ENCODE measurements around the gene RASD2. TPM values are rescaled to one million over a fixed set of nuclear protein-coding genes. Genes with fewer than 3 reads are reported as not detected.

The RASD2 gene
- total and polyA plus RNA-seq, 2 donors (not counting 1 experiment from before 2014, with no cell fraction given): 0.07 TPM; not detected in 1

- ChIA-PET POLR2A (no interaction called here), CTCF (no interaction called here)
- Histone ChIP-seq H3K9ac (ENCODE audit: low read length) (no peak overlapping the region), H4K20me1 (ENCODE audit: control insufficient read depth, insufficient read depth, low read length, poor library complexity, severe bottlenecking) (no peaks in the 10 kb centered on the region), H3K9me3 (ENCODE audit: control extremely low read depth in 1 of 3, control insufficient read depth in 2 of 3, insufficient read depth in 1 of 3, low read length in 2 of 3) (peaks cover 0 to under 1% (median 0%) of the 10 kb centered on the region in 3 donors), H3K27me3 (replicated peaks in 1 of 4; ENCODE audit: control extremely low read depth in 1 of 4, control insufficient read depth in 3 of 4, insufficient read depth in 4 of 4, low read length in 3 of 4) (peaks cover 0 to 24% (median 7%) of the 10 kb centered on the region in 4 experiments), H3K36me3 (replicated peaks in 1 of 2; ENCODE audit: control extremely low read depth in 1 of 2, control insufficient read depth in 1 of 2, extremely low read depth in 1 of 2, insufficient read depth in 2 of 2, low read length in 1 of 2) (no peaks in the 10 kb centered on the region), H2AFZ (ENCODE audit: insufficient read depth, low read depth, low read length, poor library complexity, severe bottlenecking) (no peak overlapping the region), H3K4me2 (replicated peaks; ENCODE audit: low read depth, low read length, poor library complexity, severe bottlenecking) (no peak overlapping the region), H3K4me1 (ENCODE audit: control insufficient read depth in 2 of 2, insufficient read depth in 2 of 2, low read length in 2 of 2) (peaks cover 10 to 19% of the 10 kb centered on the region in 2 donors), H3K4me3 (ENCODE audit: control extremely low read depth in 1 of 5, extremely low read depth in 1 of 5, insufficient read depth in 1 of 5, low read depth in 2 of 5, low read length in 4 of 5) (no peak overlapping the region), H3K79me2 (ENCODE audit: control insufficient read depth, insufficient read depth, low read length) (no peaks in the 10 kb centered on the region), H3K27ac (ENCODE audit: low read length in 2 of 2) (no peak overlapping the region)
- TF ChIP-seq EZH2 (IDR thresholded peaks at IDR 0.05; ENCODE audit: borderline replicate concordance, insufficient read depth, low read depth, low read length, poor library complexity, severe bottlenecking) (no peak), CTCF (IDR thresholded peaks at IDR 0.05) (no peak)
- Mint-ChIP-seq H3K4me1 (peaks cover 15% of the 10 kb centered on the region), H3K9me3 (ENCODE audit: insufficient read depth) (no peaks in the 10 kb centered on the region), H3K27me3 (peaks cover 36% of the 10 kb centered on the region), H3K4me3 (no peak overlapping the region), H3K27ac (no peak overlapping the region)
- no peak for ATAC-seq (ENCODE audit: low read depth)
- intact Hi-C loops (cut with micrococcal nuclease): no loop called here
- 79% methylated on average over 4 of the region's 17 CpGs for WGBS (ENCODE audit: insufficient coverage)
- DNase-seq: no peak
Measured at GRCh38 chr22:35523167-35523947, 17.3 kb upstream of the RASD2 start.

- intact Hi-C loops (cut with micrococcal nuclease): no loop called here
- Mint-ChIP-seq H3K4me3 (no peak overlapping the region), H3K4me1 (peaks cover 15% of the 10 kb centered on the region), H3K27ac (no peak overlapping the region), H3K9me3 (ENCODE audit: insufficient read depth) (no peaks in the 10 kb centered on the region), H3K27me3 (peaks cover 28% of the 10 kb centered on the region)
- no peak for DNase-seq
- Histone ChIP-seq H3K79me2 (ENCODE audit: control insufficient read depth, insufficient read depth, low read length) (no peaks in the 10 kb centered on the region), H3K27me3 (replicated peaks in 1 of 4; ENCODE audit: control extremely low read depth in 1 of 4, control insufficient read depth in 3 of 4, insufficient read depth in 4 of 4, low read length in 3 of 4) (peaks cover 0 to 19% (median 3%) of the 10 kb centered on the region in 4 experiments), H3K9ac (ENCODE audit: low read length) (no peak overlapping the region), H4K20me1 (ENCODE audit: control insufficient read depth, insufficient read depth, low read length, poor library complexity, severe bottlenecking) (no peaks in the 10 kb centered on the region), H3K36me3 (replicated peaks in 1 of 2; ENCODE audit: control extremely low read depth in 1 of 2, control insufficient read depth in 1 of 2, extremely low read depth in 1 of 2, insufficient read depth in 2 of 2, low read length in 1 of 2) (no peaks in the 10 kb centered on the region), H3K4me2 (replicated peaks; ENCODE audit: low read depth, low read length, poor library complexity, severe bottlenecking) (no peak overlapping the region), H3K4me3 (ENCODE audit: control extremely low read depth in 1 of 5, extremely low read depth in 1 of 5, insufficient read depth in 1 of 5, low read depth in 2 of 5, low read length in 4 of 5) (no peak overlapping the region), H3K4me1 (ENCODE audit: control insufficient read depth in 2 of 2, insufficient read depth in 2 of 2, low read length in 2 of 2) (peaks cover 10 to 19% of the 10 kb centered on the region in 2 donors), H3K27ac (ENCODE audit: low read length in 2 of 2) (no peak overlapping the region), H3K9me3 (ENCODE audit: control extremely low read depth in 1 of 3, control insufficient read depth in 2 of 3, insufficient read depth in 1 of 3, low read length in 2 of 3) (peaks cover 0 to 16% (median 6%) of the 10 kb centered on the region in 3 donors), H2AFZ (ENCODE audit: insufficient read depth, low read depth, low read length, poor library complexity, severe bottlenecking) (no peak overlapping the region)
- no peak for ATAC-seq (ENCODE audit: low read depth)
- 90% methylated on average over 10 of the region's 14 CpGs for WGBS (ENCODE audit: insufficient coverage)
- POLR2A ChIA-PET: no interaction called here
- no peak for TF ChIP-seq CTCF (IDR thresholded peaks at IDR 0.05)
- CTCF ChIA-PET: interaction anchor here (0.6 kb wide), 1 partner anchor 173 kb away, joined by 3 read pairs; no protein-coding TSS in a partner anchor
Measured at GRCh38 chr22:35524966-35525686, 15.5 kb upstream of the RASD2 start.

All from B cell (primary cell).